Mesodermal cell (in vitro differentiated cells): ENCODE data around the gene PCP4L1.
"Not testable (repeated sequence)": the region's sequence is repeated elsewhere in the genome, so short reads cannot be mapped to it uniquely, and the experiment has no call there.

ENCODE experiments used
- H3K27ac ChIP-seq: 2 replicates; pipeline ENCODE4 v1.7.0; 2013; ENCODE audit warnings: mild to moderate bottlenecking, low read depth, low read length, moderate library complexity; ENCODE audit not compliant: severe bottlenecking
- H3K36me3 ChIP-seq: 2 replicates; pipeline ENCODE4 v1.7.1; 2013; ENCODE audit warnings: mild to moderate bottlenecking, low read length, moderate library complexity; ENCODE audit not compliant: control insufficient read depth, insufficient read depth
- H3K4me1 ChIP-seq: one replicate; pipeline ENCODE4 v1.7.1; 2013; ENCODE audit warnings: mild to moderate bottlenecking, low read length; ENCODE audit not compliant: insufficient read depth, control insufficient read depth, poor library complexity, severe bottlenecking
- H3K4me3 ChIP-seq: 2 replicates; pipeline ENCODE4 v1.7.0; 2013; ENCODE audit warnings: low read length, control low read depth, mild to moderate bottlenecking; ENCODE audit not compliant: insufficient read depth, poor library complexity, severe bottlenecking; ENCODE audit errors: extremely low read depth
- H3K9me3 ChIP-seq: 2 replicates; pipeline ENCODE4 v1.7.1; 2013; ENCODE audit warnings: mild to moderate bottlenecking, low read length, moderate library complexity; ENCODE audit not compliant: control insufficient read depth
- WGBS, 2 experiments: methylation state at CpG; one replicate each; pipeline ENCODE4 v1.1.5; 2013; ENCODE audit warnings: missing lambda C conversion rate in 2 of 2; ENCODE audit not compliant: insufficient coverage in 2 of 2; 5-methylcytosine and 5-hydroxymethylcytosine counted together

PCP4L1 gene

DNA sequence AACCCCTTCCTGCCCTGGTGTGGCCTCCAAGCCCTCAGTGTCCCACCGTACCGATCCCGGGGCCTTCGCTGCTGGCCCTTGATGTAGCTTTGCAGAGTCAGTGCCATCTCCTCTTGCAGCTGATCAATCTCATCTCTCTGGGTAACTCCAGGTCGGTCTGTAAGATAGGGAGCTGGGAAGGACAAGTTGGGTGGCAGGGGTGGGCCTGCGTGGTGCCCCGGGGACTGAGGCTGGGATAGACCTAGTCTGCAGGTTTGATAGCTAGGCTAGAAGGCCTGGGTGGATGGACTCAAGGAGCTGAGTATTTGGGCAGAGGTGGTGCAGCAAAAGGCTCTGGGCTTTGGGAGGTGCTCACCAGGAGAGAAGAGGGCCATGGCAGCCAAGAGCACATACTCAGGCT lies 27.8 kb upstream of the PCP4L1 start:
- 80 to 98% methylated on average over 6 to 7 of the region's 7 CpGs for WGBS, 2 experiments

DNA sequence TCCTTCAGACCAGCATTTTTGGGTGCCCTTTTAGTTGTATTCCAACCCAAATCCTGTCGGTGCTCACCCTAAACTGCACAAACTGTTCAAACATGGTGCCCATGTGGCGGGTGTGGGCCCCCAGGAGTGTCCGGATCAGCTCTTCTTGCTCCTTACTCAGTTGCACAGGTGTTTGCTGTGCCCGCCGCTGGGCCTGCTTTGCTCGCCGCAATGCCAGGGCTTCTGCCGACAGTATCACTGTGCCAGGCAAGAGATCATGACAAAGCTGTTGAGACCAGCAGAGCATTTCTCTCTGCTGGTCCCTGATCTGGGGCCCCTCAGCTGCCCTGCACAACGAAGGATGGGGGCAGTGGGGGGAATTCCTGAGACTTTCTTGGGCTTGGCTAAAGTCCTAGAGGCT lies 25.4 kb upstream of the PCP4L1 start:
- Histone ChIP-seq H3K27ac (no peak overlapping the region), H3K9me3 (no peaks in the 10 kb centered on the region), H3K4me3 (no peak overlapping the region), H3K4me1 (no peaks in the 10 kb centered on the region), H3K36me3 (peaks cover 18% of the 10 kb centered on the region)
- 88 to 91% methylated on average over 8 of the region's 9 CpGs for WGBS, 2 experiments

More for the DNA sequence above, 27.8 kb upstream of the PCP4L1 start:
- Histone ChIP-seq H3K36me3 (peaks cover 19% of the 10 kb centered on the region), H3K9me3 (no peaks in the 10 kb centered on the region), H3K4me3 (no peak overlapping the region), H3K27ac (no peak overlapping the region), H3K4me1 (peaks cover 10% of the 10 kb centered on the region)

DNA sequence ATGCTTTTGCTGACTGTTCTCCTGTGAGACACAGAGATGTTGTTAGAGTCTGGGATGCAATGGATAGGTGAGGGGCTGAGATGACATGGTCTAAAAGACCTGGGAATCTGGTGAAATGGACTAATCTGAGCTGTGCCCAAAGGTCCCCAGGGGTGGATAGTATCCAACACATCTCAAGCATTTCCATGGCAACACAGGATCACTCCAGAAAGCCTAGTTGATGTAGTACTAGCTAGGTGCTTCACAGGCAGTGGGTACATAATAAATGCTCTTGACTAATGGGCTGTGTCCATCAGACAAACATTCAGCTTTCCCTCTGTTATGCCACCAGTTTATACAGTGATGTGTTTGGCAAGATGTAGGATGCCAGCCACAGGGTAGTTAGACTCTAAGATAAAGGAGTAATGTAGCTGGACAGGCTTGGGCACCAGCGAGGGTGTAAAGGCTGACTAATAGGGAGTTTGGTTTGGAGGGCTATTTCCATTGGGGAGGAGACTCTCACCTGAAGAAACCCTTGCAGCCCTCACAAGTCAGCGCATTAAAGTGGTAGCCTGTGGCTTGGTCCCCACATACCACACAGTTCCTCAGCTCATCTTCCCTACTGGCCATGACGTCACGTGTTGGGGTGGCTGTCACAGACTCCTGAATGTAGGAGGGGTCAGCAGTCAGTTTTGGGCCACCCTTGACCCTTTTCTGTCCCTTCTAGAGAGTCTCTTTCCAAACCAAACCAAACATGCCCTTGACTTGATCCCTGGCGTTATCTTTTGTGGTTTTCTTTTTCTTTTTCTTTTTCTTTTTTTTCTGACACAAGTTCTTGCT lies 22.4 kb upstream of the PCP4L1 start:
- Histone ChIP-seq H3K27ac (no peak overlapping the region), H3K9me3 (no peaks in the 10 kb centered on the region), H3K4me1 (no peaks in the 10 kb centered on the region), H3K4me3 (no peak overlapping the region), H3K36me3 (no peaks in the 10 kb centered on the region)
- WGBS, 2 experiments: 86 to 100% methylated on average over 1 to 5 of the region's 5 CpGs

- H3K9me3 ChIP-seq: no peaks in the 10 kb centered on the region
- no peaks in the 10 kb centered on the region for H3K4me1 ChIP-seq
- no peaks in the 10 kb centered on the region for H3K36me3 ChIP-seq
- whole genome bisulfite sequencing, 2 experiments: 65 to 76% methylated on average over 3 of the region's 4 CpGs
- no peak within 1 kb of the TSS for H3K27ac ChIP-seq
- H3K4me3 ChIP-seq: no peak within 1 kb of the TSS
These were observed 20.5 kb upstream of the PCP4L1 start, which contains the start of gene NR1I3 for GRCh38 chr1:161238039-161238473. Gene NR1I3, minus strand, starts transcription at chr1:161238203. Its CDS starts 1,638 bp downstream, at chr1:161236565.

GRCh38 chr1:161241682-161242081 lies 16.9 kb upstream of the PCP4L1 start:
- no peak overlapping the region for H3K4me3 ChIP-seq
- no peaks in the 10 kb centered on the region for H3K36me3 ChIP-seq
- no peaks in the 10 kb centered on the region for H3K9me3 ChIP-seq
- H3K27ac ChIP-seq: no peak overlapping the region
- 60 to 88% methylated on average over 3 of the region's 3 CpGs for WGBS, 2 experiments
- no peaks in the 10 kb centered on the region for H3K4me1 ChIP-seq

GRCh38 chr1:161242313-161242712 lies 16.2 kb upstream of the PCP4L1 start:
- WGBS, 2 experiments: 82 to 83% methylated on average over 1 of the region's 2 CpGs
- H3K9me3 ChIP-seq: no peaks in the 10 kb centered on the region
- H3K4me3 ChIP-seq: no peak overlapping the region
- H3K36me3 ChIP-seq: no peaks in the 10 kb centered on the region
- H3K4me1 ChIP-seq: no peaks in the 10 kb centered on the region
- no peak overlapping the region for H3K27ac ChIP-seq

DNA sequence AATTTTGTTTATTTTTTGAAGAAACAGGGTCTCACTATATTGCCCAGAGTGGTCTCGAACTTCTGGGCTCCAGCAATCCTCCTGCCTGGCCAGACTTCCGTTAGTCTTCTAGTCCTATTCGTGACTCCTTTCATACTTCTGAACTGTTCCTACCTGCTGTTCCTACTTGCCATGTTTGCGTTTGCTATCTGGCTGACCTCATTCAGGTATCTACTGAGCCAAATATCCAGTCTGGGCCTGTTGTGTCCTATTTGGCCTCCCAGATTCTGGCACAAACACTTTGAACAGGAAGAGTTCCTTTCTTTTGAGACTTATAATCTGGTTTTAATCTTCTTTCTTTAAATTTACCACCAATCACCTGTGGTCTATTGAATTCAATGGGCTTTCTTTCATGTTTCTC lies 13.7 kb upstream of the PCP4L1 start:
- H3K4me3 ChIP-seq: no peak overlapping the region
- H3K27ac ChIP-seq: no peak overlapping the region
- no peaks in the 10 kb centered on the region for H3K9me3 ChIP-seq
- H3K36me3 ChIP-seq: no peaks in the 10 kb centered on the region
- H3K4me1 ChIP-seq: no peaks in the 10 kb centered on the region
- 87 to 90% methylated on average over 4 of the region's 4 CpGs for WGBS, 2 experiments

- not testable (repeated sequence) for H3K9me3 ChIP-seq, H3K27ac ChIP-seq, H3K4me3 ChIP-seq, H3K36me3 ChIP-seq, H3K4me1 ChIP-seq
- WGBS, 2 experiments: 87 to 98% methylated on average over 5 of the region's 5 CpGs
These were observed 8.4 kb upstream of the PCP4L1 start for GRCh38 chr1:161250100-161250499.

DNA sequence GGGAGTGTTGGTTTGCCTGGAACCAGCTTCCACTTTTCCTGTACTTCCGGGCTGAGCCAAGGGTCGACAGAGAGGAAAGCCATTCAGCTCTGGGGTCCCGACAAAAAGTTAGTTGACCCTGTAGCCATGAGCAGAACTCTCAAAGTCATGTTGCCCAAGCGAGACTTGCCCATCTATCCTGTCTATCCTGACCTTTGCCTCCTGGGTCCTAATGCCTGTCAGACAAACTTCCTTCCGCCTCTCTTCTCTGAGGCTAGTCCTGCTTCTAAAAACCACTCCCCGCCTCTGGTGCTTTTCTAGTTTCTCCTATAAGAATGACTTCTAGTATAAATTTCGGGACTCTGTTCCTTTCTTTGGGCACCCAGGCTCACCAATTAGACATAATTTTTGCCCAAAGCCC lies 7.7 kb upstream of the PCP4L1 start:
- WGBS, 2 experiments: 67 to 79% methylated on average over 5 to 7 of the region's 7 CpGs

GRCh38 chr1:161251579-161251978 lies 7.0 kb upstream of the PCP4L1 start:
- Histone ChIP-seq H3K27ac (no peak overlapping the region), H3K36me3 (no peaks in the 10 kb centered on the region), H3K4me3 (no peak overlapping the region), H3K9me3 (peaks cover under 1% of the 10 kb centered on the region), H3K4me1 (no peaks in the 10 kb centered on the region)
- 95 to 96% methylated on average over 6 to 8 of the region's 8 CpGs for WGBS, 2 experiments

More for the DNA sequence above, 7.7 kb upstream of the PCP4L1 start:
- Histone ChIP-seq H3K27ac (no peak overlapping the region), H3K4me3 (no peak overlapping the region), H3K36me3 (no peaks in the 10 kb centered on the region), H3K4me1 (no peaks in the 10 kb centered on the region), H3K9me3 (no peaks in the 10 kb centered on the region)

GRCh38 chr1:161255302-161255701 lies 3.2 kb upstream of the PCP4L1 start:
- H3K27ac ChIP-seq, H3K36me3 ChIP-seq, H3K4me1 ChIP-seq, H3K4me3 ChIP-seq: not testable (repeated sequence)
- peaks cover 11% of the 10 kb centered on the region for H3K9me3 ChIP-seq
- 94% methylated on average over 2 to 3 of the region's 5 CpGs for WGBS, 2 experiments
